Activated naive CD8-positive, alpha-beta T cell treated with anti-CD3 and anti-CD28 coated beads, Interleukin-2, amount 50 U/mL, for 16 hours (primary cell): Measurements from ENCODE around the gene WDR45B.

ENCODE experiments used
- DNase-seq: peaks from one replicate; pipeline ENCODE4 v3.0.0-alpha.2; 2020; ENCODE audit warnings: low read depth, low spot score

The WDR45B gene

DNA sequence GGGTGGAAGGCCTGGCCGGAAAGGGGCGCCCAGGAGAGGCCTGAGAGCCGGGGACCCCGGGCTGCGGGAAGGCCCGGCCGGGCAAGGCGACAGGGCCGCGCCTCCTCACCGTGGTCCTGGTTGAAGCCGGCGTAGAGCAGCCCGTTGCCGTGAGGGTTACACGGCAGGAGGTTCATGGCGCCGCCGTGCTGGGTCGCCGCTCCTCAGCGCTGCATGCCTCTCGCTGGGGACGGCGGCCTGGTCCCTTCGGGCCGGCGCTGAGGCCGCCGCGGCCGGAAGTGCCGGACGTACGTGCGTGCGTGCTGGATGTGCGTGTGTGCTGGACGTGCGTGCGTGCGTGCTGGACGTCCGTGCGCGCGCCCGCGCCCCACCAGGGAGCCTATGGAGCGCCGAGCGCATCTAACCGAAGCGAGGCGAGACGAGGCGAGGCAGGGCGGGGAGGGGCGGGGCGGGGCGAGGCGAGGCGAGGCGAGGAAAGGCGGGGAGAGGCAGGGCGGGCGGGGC is at the start of gene WDR45B:
Gene WDR45B, minus strand, starts transcription at position 280 of the 504 bp plus-strand sequence. Its CDS starts 104 bp downstream, at position 176.
- peak; percentile 72 for DNase-seq

GRCh38 chr17:82697808-82698064 is 49.5 kb upstream of the WDR45B start:
- DNase-seq, result no peak

DNA sequence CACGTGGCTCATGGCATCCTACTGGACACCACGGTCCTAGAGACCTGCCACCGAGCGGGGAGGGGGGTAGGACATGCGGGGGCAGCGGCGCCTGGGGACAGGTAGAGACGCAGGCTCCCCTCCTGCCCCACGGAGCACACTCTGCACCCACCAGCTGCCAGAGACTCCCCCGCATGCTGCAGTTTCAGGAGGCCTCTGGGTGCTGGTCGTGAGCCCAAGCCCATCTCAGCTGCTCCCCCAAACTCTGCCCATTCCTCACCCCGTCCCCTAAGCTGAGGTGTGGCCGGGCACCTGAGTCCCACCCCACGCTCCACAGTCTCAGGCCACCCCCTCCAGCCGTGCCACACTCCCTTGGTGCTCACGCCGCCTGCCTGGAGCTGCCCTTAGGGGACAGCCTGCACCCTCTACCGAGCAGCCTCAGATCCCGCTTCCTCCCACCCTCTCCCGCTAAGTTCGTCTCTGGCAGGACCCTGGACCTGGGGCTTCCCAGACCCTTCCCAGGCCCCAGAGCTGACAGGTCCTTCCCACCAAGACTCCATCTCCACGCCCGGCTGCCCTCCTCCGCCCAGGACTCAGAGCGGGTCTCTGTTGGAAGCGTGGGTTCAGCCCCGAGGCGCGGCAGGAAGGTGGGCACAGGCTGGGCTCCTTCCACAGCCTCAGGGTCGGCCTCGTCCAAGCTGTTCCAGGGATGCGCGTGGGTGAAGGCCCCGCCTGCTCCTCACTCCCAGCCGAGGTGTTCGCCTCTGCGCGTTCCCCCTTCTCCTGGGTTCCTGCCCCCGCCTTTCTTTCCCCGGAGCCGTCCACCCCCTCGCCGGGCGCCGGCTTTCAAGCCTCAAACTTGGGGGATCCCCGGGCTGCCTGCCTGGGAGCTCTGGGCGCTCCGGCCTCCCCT is 48.9 kb upstream of the WDR45B start:
- no peak for DNase-seq

DNA sequence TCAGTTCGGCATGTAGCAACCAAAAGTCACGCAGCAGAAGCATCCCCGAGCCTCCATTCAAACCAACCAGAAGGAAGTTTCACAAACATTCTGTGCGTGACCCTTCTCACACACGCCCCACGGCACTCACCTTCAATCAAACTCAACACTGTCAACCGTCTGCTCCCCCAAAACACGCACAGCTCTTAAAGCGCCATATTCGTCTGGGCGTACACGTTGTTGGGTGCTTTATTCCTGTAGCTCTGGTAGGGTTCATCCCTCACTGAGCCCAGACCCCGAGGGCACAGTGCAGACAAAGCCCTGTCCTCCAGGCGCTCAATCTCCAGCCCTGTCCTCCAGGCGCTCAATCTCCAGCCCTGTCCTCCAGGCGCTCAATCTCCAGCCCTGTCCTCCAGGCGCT is 48.0 kb upstream of the WDR45B start:
- no peak for DNase-seq

- DNase-seq, result no peak
These were observed 46.4 kb upstream of the WDR45B start for GRCh38 chr17:82694647-82695046.

DNA sequence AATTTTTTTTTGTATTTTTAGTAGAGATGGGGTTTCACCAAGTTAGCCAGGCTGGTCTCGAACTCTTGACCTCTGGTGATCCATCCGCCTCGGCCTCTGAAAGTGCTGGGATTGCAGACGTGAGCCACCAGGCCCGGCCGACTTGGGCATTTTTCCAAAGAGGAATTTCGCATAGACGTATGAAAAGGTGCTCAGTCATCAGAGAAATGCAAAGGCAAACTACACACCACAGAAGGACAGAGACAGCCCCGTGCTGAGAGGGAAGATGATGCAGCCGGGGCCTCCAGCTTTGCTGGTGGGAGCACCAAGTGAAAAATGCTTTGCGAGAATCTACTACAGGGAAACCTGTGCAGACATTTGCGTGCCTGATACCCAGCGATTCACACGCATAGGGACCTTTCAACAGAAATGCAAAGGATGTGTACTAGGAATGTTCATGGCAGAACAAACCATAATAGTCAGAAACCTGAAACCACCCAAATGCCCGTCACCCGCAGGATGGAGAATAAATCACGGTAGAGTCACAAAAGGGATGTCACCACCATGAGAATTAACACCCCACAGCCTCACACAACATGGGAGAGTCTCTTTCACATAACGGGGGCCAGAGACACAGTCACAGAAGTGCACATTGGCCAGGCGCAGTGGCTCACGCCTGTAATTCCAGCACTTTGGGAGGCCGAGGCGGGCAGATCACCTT is 45.1 kb upstream of the WDR45B start:
- DNase-seq, result no peak

DNA sequence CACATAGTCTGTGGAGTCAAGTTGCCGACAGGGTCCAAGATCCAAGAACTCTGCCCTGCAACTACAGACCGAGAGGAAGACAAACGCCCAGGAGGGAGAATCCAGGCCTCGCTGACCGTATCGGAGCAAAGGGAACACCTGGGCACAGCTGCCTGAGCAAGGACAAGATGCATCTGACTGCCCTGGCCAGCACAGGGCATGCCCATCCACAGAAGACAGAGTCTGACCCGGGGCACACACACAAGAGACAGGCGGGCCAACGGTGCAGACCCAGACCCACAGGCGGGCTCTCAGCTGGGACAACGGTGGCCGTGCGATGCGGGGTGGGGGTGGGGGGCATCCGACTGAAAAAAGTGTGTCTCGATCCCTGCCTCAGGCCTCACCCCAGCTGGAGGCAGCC is 44.0 kb upstream of the WDR45B start:
- no peak for DNase-seq

DNA sequence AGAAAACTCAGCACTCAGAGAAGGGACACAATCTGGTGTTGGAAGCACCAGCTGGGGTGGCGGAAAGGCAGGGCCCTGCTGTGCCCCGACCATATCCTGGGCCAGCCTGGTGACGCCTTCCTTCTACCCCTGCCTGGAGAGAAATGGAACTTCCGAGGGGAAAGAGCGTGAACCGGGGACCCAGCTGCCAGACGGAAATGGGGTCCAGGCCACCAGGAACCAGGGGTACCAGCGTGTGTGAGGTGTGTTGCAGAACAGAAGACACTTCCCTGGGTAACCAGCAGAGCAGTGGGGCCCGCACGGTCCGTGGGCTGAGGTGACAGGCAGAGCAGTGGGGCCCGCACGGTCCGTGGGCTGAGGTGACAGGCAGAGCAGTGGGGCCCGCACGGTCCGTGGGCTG is 43.5 kb upstream of the WDR45B start:
- no peak for DNase-seq

GRCh38 chr17:82690786-82691489 is 42.7 kb upstream of the WDR45B start:
- no peak for DNase-seq

DNA sequence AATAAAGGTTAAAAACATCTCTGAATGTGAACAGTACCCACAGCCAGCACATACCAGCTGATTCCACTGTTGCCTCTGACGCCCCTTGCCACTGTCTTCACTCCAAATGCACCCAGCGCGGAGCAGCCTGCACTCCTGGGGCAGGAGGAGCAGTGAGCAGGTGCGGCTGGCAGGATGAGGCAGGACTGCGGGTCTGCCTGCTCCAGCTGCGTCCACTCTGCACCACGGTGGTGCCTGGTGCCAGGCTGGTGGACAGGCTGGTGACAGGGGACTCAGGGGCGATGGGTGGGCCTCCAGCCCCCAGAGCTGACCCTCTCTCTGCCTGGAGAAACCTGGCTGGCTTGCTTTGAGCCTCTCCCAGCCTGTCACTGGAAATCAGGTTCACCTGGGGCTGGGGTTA is 40.8 kb upstream of the WDR45B start:
- DNase-seq, result no peak

- no peak for DNase-seq
These were observed 39.6 kb upstream of the WDR45B start for GRCh38 chr17:82687871-82688270.

GRCh38 chr17:82687375-82687861 is 39.2 kb upstream of the WDR45B start:
- DNase-seq, result no peak

DNA sequence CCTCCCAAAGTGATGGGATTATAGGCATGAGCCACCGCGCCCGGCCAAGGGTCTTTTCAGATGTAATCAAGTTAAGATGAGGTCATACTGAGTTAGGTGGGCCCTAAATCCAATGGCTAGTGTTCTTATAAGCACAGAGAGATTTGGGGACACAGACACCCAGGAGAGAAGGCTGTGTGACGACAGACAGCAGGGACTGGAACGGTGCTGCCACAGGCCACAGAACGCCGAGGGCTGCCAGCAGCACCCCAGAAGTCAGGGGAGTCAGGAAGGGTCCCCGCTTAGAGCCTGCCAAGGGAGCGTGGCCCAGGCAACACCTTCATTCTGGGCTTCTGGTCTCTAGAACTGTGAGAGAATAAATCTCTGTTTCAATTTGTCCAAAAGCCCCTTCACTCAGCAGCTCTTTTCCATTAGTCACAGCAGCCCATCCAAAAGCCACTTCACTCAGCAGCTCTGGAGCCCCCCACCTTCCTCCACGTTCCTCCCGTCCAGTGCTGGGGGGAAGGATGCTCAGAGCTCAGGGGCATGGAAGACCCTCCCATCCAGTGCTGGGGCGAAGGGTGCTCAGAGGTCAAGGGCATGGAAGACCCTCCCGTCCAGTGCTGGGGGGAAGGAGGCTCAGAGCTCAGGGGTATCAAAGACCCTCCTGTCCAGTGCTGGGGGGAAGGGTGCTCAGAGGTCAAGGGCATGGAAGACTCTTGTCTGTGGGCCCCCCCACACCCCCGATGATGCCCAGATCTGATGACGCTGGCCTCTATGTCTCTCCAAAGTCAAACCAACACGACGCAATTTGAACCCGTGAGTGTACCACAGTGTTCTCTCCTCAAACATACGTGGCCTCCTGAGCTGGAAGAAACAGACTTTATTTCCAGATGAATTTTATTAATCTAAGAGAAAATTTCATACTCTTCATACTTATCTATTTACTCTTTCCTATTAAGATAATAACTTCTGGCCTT is 38.4 kb upstream of the WDR45B start:
- no peak for DNase-seq

- no peak for DNase-seq
These were observed 37.0 kb upstream of the WDR45B start for GRCh38 chr17:82685291-82685690.

GRCh38 chr17:82684228-82684841 is 36.1 kb upstream of the WDR45B start:
- no peak for DNase-seq

DNA sequence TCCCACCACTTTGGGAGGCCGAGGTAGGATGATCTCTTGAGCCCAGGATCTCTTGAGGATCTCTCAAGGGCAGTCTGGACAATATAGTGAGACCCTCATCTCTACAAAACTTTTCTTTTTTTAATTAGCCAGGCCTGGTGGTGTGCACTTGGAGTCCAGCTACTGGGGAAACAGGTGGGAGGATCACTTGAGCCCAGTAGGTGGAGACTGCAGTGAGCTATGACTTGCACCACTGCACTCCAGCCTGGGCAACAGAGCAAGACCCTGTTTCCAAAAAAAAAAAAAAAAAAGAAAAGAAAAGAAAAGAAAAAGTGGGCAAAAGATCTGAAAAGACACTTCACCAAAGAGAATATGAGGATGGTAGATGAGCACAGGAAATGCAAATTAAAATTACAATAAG is 35.3 kb upstream of the WDR45B start:
- no peak for DNase-seq

- DNase-seq, result no peak
These were observed 33.3 kb upstream of the WDR45B start for GRCh38 chr17:82681547-82681946.

- no peak for DNase-seq
These were observed 31.6 kb upstream of the WDR45B start for GRCh38 chr17:82679586-82680465.

DNA sequence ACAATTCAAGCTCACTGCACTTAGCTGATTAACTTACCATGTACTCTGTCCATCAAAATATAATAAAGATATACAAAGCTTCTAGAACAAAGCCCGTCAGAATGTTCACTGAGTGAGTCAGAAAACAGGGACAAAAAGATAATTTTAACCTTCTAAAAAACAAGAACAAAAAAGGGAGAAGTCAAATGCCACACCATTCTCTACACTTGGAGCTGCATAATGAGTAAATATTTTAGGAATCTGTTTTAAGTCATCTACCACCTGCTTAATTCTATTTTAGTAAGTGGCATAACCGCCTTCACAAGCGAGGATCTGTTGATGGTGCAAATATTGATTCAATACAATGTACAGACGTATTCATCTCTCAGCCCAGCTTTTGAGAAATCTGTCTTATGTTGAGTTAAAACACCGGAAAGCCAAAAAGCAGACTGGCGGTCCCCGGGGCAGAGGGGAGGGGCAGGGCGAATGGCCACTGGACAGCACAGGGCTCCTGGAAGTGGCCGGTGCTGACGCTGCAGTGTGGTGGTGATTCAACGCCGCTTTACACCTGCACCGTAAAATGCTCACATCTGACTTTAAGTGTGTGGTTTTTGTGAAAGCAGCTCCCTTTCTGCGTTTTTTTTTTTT is 30.1 kb upstream of the WDR45B start:
- no peak for DNase-seq
